HepG2 (cell line): Measurements from ENCODE around the gene CHST14.

ENCODE experiments used
- CENPX ChIP-seq: sonication (generic); formaldehyde crosslinking; IDR thresholded peaks from 2 replicates; pipeline ENCODE4 v1.9.0; 2021; ENCODE audit warnings: mild to moderate bottlenecking, missing genetic modification reagents, moderate library complexity
- EEA1 ChIP-seq: sonication (generic); formaldehyde crosslinking; IDR thresholded peaks from 2 replicates; pipeline ENCODE4 v1.5.1; 2020; ENCODE audit warnings: mild to moderate bottlenecking, missing genetic modification reagents, borderline replicate concordance
- EP300 ChIP-seq, 3 experiments: sonication (generic) in 1 of 3; formaldehyde crosslinking in 1 of 3; IDR thresholded peaks; 2 replicates each; pipeline versions ENCODE4 v1.5.1 to v1.6.1; 2011 to 2020; ENCODE audit warnings: low read depth in 2 of 3, low read length in 2 of 3, borderline replicate concordance in 1 of 3, improper control_type of control experiment in 1 of 3, mild to moderate bottlenecking in 1 of 3, missing genetic modification reagents in 1 of 3, moderate library complexity in 1 of 3
- ISL2 ChIP-seq: sonication (generic); formaldehyde crosslinking; IDR thresholded peaks from 2 replicates; pipeline ENCODE4 v1.5.0; 2020; ENCODE audit warnings: missing genetic modification reagents
- MXI1 ChIP-seq: IDR thresholded peaks from 3 replicates; pipeline ENCODE4 v1.6.1; 2012; ENCODE audit warnings: low read depth, low read length, inconsistent platforms, borderline replicate concordance
- NFYC ChIP-seq: IDR thresholded peaks from 2 replicates; pipeline ENCODE4 v1.6.1; 2016; ENCODE audit warnings: missing genetic modification reagents, missing compliant biosample characterization
- RXRB ChIP-seq: IDR thresholded peaks from 2 replicates; pipeline ENCODE4 v1.6.1; 2016; ENCODE audit warnings: borderline replicate concordance, missing genetic modification reagents, missing compliant biosample characterization
- SP5 ChIP-seq: IDR thresholded peaks from 2 replicates; pipeline ENCODE4 v1.6.1; 2016; ENCODE audit warnings: low read depth, borderline replicate concordance
- TCF7L2 ChIP-seq: IDR thresholded peaks from 2 replicates; pipeline ENCODE4 v1.6.1; 2011; ENCODE audit warnings: mild to moderate bottlenecking, low read depth, low read length, moderate library complexity
- ZNF251 ChIP-seq: sonication (generic); formaldehyde crosslinking; IDR thresholded peaks from 2 replicates; pipeline ENCODE4 v1.9.0; 2021; ENCODE audit warnings: mild to moderate bottlenecking, missing genetic modification reagents
- ZNF558 ChIP-seq: sonication (generic); formaldehyde crosslinking; IDR thresholded peaks from 2 replicates; pipeline ENCODE4 v1.9.0; 2022; ENCODE audit warnings: mild to moderate bottlenecking, missing genetic modification reagents, borderline replicate concordance
- ZSCAN5A ChIP-seq: sonication (generic); formaldehyde crosslinking; IDR thresholded peaks from 2 replicates; pipeline ENCODE4 v1.8.0; 2022; ENCODE audit warnings: mild to moderate bottlenecking, missing genetic modification reagents, borderline replicate concordance
- TF ChIP-seq, protein P1 (sequence below): sonication (generic); formaldehyde crosslinking; IDR thresholded peaks from 2 replicates; pipeline ENCODE4 v1.5.0; 2020; ENCODE audit warnings: mild to moderate bottlenecking, missing genetic modification reagents, moderate library complexity
- TF ChIP-seq, protein P2 (sequence below), 2 experiments: IDR thresholded peaks; 2 replicates each; pipeline ENCODE4 v1.6.1; 2011 to 2012; ENCODE audit warnings: low read length in 2 of 2, borderline replicate concordance in 1 of 2, low read depth in 1 of 2, mild to moderate bottlenecking in 1 of 2, moderate library complexity in 1 of 2

DNA sequence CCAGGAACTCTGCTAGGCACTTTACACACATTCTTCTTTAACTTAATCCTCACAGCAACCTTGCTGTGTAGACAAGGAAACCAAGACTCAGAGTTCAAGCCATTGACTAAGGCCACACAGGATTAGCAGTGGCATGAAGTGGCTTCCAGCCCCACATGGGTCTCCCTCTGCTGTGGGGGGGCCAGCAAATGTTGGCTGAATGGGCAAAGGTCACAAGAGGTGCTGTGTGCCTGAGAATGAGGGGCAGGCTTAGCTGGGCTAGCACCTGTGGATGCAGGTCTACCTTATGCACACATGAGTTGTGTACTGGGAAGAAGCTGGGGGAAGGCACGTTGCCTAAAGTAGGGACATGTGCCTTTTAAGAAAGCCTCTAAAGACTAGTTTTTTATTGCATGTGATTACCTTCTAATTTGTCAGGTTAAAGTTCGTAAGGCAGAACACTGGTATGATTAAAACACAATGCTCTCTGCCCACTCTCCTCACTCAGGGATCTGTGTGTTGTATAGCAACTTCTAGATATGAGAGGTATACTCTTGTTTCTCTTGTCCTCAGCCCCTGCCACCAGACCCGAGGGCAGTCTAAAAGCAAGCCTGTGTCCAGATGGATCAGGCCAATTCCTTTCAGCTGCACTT, 19.1 kb upstream of the CHST14 start:
- TF ChIP-seq, protein P1, sequence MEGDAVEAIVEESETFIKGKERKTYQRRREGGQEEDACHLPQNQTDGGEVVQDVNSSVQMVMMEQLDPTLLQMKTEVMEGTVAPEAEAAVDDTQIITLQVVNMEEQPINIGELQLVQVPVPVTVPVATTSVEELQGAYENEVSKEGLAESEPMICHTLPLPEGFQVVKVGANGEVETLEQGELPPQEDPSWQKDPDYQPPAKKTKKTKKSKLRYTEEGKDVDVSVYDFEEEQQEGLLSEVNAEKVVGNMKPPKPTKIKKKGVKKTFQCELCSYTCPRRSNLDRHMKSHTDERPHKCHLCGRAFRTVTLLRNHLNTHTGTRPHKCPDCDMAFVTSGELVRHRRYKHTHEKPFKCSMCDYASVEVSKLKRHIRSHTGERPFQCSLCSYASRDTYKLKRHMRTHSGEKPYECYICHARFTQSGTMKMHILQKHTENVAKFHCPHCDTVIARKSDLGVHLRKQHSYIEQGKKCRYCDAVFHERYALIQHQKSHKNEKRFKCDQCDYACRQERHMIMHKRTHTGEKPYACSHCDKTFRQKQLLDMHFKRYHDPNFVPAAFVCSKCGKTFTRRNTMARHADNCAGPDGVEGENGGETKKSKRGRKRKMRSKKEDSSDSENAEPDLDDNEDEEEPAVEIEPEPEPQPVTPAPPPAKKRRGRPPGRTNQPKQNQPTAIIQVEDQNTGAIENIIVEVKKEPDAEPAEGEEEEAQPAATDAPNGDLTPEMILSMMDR = no peak
- no peak for TF ChIP-seq SP5 (CRISPR knock-in tag)
- no peak for TF ChIP-seq RXRB
- no peak for TF ChIP-seq MXI1
- TF ChIP-seq, protein P2, sequence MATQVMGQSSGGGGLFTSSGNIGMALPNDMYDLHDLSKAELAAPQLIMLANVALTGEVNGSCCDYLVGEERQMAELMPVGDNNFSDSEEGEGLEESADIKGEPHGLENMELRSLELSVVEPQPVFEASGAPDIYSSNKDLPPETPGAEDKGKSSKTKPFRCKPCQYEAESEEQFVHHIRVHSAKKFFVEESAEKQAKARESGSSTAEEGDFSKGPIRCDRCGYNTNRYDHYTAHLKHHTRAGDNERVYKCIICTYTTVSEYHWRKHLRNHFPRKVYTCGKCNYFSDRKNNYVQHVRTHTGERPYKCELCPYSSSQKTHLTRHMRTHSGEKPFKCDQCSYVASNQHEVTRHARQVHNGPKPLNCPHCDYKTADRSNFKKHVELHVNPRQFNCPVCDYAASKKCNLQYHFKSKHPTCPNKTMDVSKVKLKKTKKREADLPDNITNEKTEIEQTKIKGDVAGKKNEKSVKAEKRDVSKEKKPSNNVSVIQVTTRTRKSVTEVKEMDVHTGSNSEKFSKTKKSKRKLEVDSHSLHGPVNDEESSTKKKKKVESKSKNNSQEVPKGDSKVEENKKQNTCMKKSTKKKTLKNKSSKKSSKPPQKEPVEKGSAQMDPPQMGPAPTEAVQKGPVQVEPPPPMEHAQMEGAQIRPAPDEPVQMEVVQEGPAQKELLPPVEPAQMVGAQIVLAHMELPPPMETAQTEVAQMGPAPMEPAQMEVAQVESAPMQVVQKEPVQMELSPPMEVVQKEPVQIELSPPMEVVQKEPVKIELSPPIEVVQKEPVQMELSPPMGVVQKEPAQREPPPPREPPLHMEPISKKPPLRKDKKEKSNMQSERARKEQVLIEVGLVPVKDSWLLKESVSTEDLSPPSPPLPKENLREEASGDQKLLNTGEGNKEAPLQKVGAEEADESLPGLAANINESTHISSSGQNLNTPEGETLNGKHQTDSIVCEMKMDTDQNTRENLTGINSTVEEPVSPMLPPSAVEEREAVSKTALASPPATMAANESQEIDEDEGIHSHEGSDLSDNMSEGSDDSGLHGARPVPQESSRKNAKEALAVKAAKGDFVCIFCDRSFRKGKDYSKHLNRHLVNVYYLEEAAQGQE (IDR thresholded peaks at IDR 0.05; ENCODE audit: borderline replicate concordance in 1 of 2, low read depth in 1 of 2, low read length in 2 of 2) = no peak
- no peak for TF ChIP-seq ZSCAN5A (CRISPR knock-in tag)
- no peak for TF ChIP-seq NFYC (CRISPR knock-in tag)
- no peak for TF ChIP-seq EEA1 (CRISPR knock-in tag)
- no peak for TF ChIP-seq ZNF558 (CRISPR knock-in tag)
- no peak for TF ChIP-seq CENPX (CRISPR knock-in tag)
- no peak for TF ChIP-seq ISL2 (CRISPR knock-in tag)
- no peak for TF ChIP-seq TCF7L2
- TF ChIP-seq ZNF251 (CRISPR knock-in tag) = no peak
- no peak for TF ChIP-seq EP300 (IDR thresholded peaks at IDR 0.05; ENCODE audit: low read depth in 2 of 2, low read length in 2 of 2)
- no peak for TF ChIP-seq EP300 (CRISPR knock-in tag; IDR thresholded peaks at IDR 0.05; ENCODE audit: borderline replicate concordance)
